ENCODE results near the gene TBC1D3D. TPM values are rescaled to one million over a fixed set of nuclear protein-coding genes. Genes with fewer than 3 reads are reported as not detected.
"Not testable (repeated sequence)": the region's sequence is repeated elsewhere in the genome, so short reads cannot be mapped to it uniquely, and the experiment has no call there.

Gene TBC1D3D
- not detected for total RNA-seq

DNA sequence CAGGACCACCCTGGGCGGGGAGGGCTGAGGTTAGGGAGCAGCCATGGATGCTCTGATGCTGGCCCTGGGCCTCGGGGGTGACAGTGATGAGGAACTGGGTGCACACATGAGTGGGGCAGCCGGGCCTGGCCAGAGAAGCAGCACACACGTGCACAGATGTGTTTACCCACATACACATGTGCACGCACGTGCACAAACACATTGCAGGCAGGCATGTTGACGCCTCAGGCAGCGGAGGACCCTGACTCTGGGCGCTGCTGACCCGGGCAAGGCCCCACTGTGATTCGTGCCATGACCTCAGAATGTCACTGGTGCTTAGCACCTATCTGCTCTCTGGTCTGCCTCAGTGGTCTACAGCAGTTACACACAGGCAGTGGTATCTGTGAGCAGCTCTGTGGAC lies at the start of gene TBC1D3D:
Gene TBC1D3D (plus strand): TSS at position 301 of the 400 bp plus-strand sequence. CDS start 1,585 bp downstream, outside the sequence.
- not testable (repeated sequence) for H3K36me3 ChIP-seq; H3K4me1 ChIP-seq; H3K27me3 ChIP-seq; H3K4me3 ChIP-seq; H3K27ac ChIP-seq; H3K9me3 ChIP-seq; DNase-seq (ENCODE audit: low spot score in 2 of 2)
- WGBS: no CpG with 5 or more reads among the region's 11 CpGs

GRCh38 chr17:37988960-37989359 lies 14.8 kb upstream of the TBC1D3D start, which contains the start of gene TBC1D3L:
TSS of gene TBC1D3L (minus strand) at chr17:37989060. CDS start at chr17:37987520, 1,540 bp downstream.
- H3K27me3 ChIP-seq; H3K27ac ChIP-seq; H3K36me3 ChIP-seq; H3K9me3 ChIP-seq; H3K4me1 ChIP-seq; DNase-seq (ENCODE audit: low spot score in 2 of 2); H3K4me3 ChIP-seq: not testable (repeated sequence)
- WGBS: no CpG with 5 or more reads among the region's 11 CpGs

Other genes starting within 250 kb of the TBC1D3D start
- gene TBC1D3K, start 79.6 kb upstream of the TBC1D3D start, total RNA-seq: not detected
- gene TBC1D3L, start 14.9 kb upstream of the TBC1D3D start, total RNA-seq: 100 to 1,000 TPM in 1 of 4 donors, 10 to 100 TPM in 3; 18.1 to 125 (median 23.4) TPM
- gene TBC1D3C, start 64.7 kb downstream of the TBC1D3D start, total RNA-seq: not detected
- not detected for gene TBC1D3E, start 124.0 kb downstream of the TBC1D3D start, total RNA-seq
- not detected for gene TBC1D3, start 188.6 kb downstream of the TBC1D3D start, total RNA-seq

All from suprapubic skin (tissue), 4 donors.